ENCODE results near the gene OSBPL2. TPM values are rescaled to one million over a fixed set of nuclear protein-coding genes. Genes with fewer than 3 reads are reported as not detected.

Gene OSBPL2
- total RNA-seq, 2 experiments from 2014 or later, result 52.8 to 54.4 TPM

DNA sequence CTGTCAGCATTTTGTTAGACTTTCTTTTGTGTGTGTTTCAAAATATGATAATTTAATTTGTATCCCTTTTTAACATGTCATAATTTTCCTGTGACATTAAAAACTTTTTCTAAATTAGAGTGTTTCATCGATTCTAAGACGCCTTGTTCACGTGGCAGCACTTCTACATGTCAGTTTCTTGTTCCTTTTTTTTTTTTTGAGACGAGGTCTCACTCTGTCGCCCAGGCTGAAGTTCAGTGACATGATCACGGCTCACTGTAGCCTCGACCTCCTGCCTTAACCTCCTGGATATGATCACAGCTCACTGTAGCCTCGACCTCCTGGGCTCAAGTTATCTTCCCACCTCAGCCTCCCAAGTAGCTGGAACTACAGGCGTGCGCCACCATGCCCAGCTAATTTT is 36.9 kb downstream of the OSBPL2 start:
- no peaks in the 10 kb centered on the region for H3K4me1 Mint-ChIP-seq (ENCODE audit: low read depth)
- no peak overlapping the region for H3K27ac ChIP-seq (ENCODE audit: low read depth in 1 of 2, low read length in 2 of 2)
- TF ChIP-seq, protein P1, sequence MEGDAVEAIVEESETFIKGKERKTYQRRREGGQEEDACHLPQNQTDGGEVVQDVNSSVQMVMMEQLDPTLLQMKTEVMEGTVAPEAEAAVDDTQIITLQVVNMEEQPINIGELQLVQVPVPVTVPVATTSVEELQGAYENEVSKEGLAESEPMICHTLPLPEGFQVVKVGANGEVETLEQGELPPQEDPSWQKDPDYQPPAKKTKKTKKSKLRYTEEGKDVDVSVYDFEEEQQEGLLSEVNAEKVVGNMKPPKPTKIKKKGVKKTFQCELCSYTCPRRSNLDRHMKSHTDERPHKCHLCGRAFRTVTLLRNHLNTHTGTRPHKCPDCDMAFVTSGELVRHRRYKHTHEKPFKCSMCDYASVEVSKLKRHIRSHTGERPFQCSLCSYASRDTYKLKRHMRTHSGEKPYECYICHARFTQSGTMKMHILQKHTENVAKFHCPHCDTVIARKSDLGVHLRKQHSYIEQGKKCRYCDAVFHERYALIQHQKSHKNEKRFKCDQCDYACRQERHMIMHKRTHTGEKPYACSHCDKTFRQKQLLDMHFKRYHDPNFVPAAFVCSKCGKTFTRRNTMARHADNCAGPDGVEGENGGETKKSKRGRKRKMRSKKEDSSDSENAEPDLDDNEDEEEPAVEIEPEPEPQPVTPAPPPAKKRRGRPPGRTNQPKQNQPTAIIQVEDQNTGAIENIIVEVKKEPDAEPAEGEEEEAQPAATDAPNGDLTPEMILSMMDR (IDR thresholded peaks at IDR 0.05), result no peak
- H3K27me3 ChIP-seq (ENCODE audit: control insufficient read depth in 1 of 2, insufficient read depth in 2 of 2, low read length in 2 of 2), result no peaks in the 10 kb centered on the region
- POLR2A ChIA-PET, result no interaction called here
- CTCF ChIA-PET, result no interaction called here
- no peaks in the 10 kb centered on the region for H3K27me3 Mint-ChIP-seq
- no peak overlapping the region for H3K4me3 ChIP-seq (ENCODE audit: low read length)
- no peak overlapping the region for H3K27ac Mint-ChIP-seq
- no peak overlapping the region for H3K4me3 Mint-ChIP-seq
- no peaks in the 10 kb centered on the region for H3K9me3 ChIP-seq (ENCODE audit: control insufficient read depth in 1 of 2, insufficient read depth in 1 of 2, low read length in 2 of 2)
- H3K36me3 ChIP-seq (ENCODE audit: insufficient read depth, low read length), result peaks cover 59% of the 10 kb centered on the region
- ATAC-seq (ENCODE audit: poor library complexity), result no peak
- H3K9me3 Mint-ChIP-seq, result no peaks in the 10 kb centered on the region
- H3K4me1 ChIP-seq (ENCODE audit: insufficient read depth, low read length), result no peaks in the 10 kb centered on the region
- H3K36me3 Mint-ChIP-seq (ENCODE audit: low read depth), result peaks cover 69% of the 10 kb centered on the region
- intact Hi-C loops (cut with DNase I, micrococcal nuclease), result no loop called here
- DNase-seq, result no peak

DNA sequence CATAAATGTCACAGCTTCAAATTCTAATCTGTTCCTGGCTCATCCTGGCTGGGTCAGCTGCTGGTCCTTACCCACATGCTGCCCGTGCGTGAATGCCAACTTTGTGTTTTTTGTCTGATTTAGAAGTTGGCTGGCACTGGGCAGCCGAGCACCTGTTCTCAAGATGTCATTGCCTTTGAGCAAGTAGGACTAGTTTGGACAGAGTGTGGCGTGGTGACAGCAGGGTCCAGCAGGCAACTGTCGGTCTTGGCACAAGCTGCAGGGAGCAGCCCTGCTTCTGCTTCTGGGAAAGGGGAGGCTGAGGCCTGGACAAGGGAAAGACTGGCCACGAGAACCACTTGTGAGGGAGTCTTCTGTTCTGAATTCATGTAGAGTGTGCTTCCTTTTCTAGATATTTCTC is 38.1 kb downstream of the OSBPL2 start:
- Mint-ChIP-seq H3K36me3 (ENCODE audit: low read depth) (peaks cover 81% of the 10 kb centered on the region), H3K9me3 (no peaks in the 10 kb centered on the region), H3K27ac (no peak overlapping the region), H3K27me3 (no peaks in the 10 kb centered on the region), H3K4me1 (ENCODE audit: low read depth) (no peaks in the 10 kb centered on the region), H3K4me3 (no peak overlapping the region)
- H3K9me3 ChIP-seq (ENCODE audit: control insufficient read depth in 1 of 2, insufficient read depth in 1 of 2, low read length in 2 of 2), result no peaks in the 10 kb centered on the region
- no peak for DNase-seq
- intact Hi-C loops (cut with DNase I, micrococcal nuclease), result no loop called here
- no peaks in the 10 kb centered on the region for H3K27me3 ChIP-seq (ENCODE audit: control insufficient read depth in 1 of 2, insufficient read depth in 2 of 2, low read length in 2 of 2)
- ChIA-PET POLR2A (no interaction called here), CTCF (no interaction called here)
- no peak overlapping the region for H3K4me3 ChIP-seq (ENCODE audit: low read length)
- no peak overlapping the region for H3K27ac ChIP-seq (ENCODE audit: low read depth in 1 of 2, low read length in 2 of 2)
- TF ChIP-seq, protein P1 (IDR thresholded peaks at IDR 0.05), result no peak
- ATAC-seq (ENCODE audit: poor library complexity), result no peak
- H3K4me1 ChIP-seq (ENCODE audit: insufficient read depth, low read length), result no peaks in the 10 kb centered on the region
- H3K36me3 ChIP-seq (ENCODE audit: insufficient read depth, low read length), result peaks cover 70% of the 10 kb centered on the region

DNA sequence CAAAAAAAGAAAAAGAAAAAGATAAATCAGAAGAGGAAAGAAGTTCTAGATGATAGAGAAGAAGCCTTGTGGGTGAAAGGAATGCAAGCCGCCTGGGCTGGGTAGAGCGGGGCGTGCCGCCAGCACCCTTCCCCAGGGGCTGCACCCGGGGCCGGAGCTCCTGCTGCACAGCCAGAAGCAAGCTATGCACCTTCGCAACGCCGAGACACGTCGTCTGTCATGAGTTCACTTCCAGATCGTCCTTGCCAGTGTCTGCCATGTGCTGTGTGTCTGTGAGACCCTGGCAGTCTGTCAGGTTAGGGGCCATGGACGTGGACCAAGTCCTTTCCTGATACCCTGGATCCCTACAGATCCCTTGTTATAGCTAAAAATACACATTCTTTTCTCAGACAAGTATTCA is 38.9 kb downstream of the OSBPL2 start:
- Mint-ChIP-seq H3K36me3 (ENCODE audit: low read depth) (peaks cover 87% of the 10 kb centered on the region), H3K27me3 (no peaks in the 10 kb centered on the region), H3K27ac (no peak overlapping the region), H3K4me3 (no peak overlapping the region), H3K9me3 (no peaks in the 10 kb centered on the region), H3K4me1 (ENCODE audit: low read depth) (no peaks in the 10 kb centered on the region)
- H3K4me1 ChIP-seq (ENCODE audit: insufficient read depth, low read length), result no peaks in the 10 kb centered on the region
- no peak overlapping the region for H3K4me3 ChIP-seq (ENCODE audit: low read length)
- no peaks in the 10 kb centered on the region for H3K9me3 ChIP-seq (ENCODE audit: control insufficient read depth in 1 of 2, insufficient read depth in 1 of 2, low read length in 2 of 2)
- TF ChIP-seq, protein P1 (IDR thresholded peaks at IDR 0.05), result no peak
- ChIA-PET POLR2A (no interaction called here), CTCF (no interaction called here)
- H3K36me3 ChIP-seq (ENCODE audit: insufficient read depth, low read length), result peaks cover 70% of the 10 kb centered on the region
- H3K27me3 ChIP-seq (ENCODE audit: control insufficient read depth in 1 of 2, insufficient read depth in 2 of 2, low read length in 2 of 2), result no peaks in the 10 kb centered on the region
- H3K27ac ChIP-seq (ENCODE audit: low read depth in 1 of 2, low read length in 2 of 2), result no peak overlapping the region
- ATAC-seq (ENCODE audit: poor library complexity) (no peak), DNase-seq (no peak)
- intact Hi-C loops (cut with DNase I, micrococcal nuclease), result no loop called here
